KBM-7 (cell line): ENCODE data around the gene ANKRD1.

Experiments used
- DNase-seq: peaks from one replicate; pipeline ENCODE4 v3.0.0-alpha.2; 2015
- in situ Hi-C: fragments of 300-500 bp; cut with MboI; formaldehyde crosslinking; loops from 2 replicates; pipeline ENCODE4 v1.14.3; 2020; ENCODE audit warnings: low sequenced_read_pairs, low pct_unique_long_range_greater_than_20kb, mixed read lengths

ANKRD1 gene

DNA sequence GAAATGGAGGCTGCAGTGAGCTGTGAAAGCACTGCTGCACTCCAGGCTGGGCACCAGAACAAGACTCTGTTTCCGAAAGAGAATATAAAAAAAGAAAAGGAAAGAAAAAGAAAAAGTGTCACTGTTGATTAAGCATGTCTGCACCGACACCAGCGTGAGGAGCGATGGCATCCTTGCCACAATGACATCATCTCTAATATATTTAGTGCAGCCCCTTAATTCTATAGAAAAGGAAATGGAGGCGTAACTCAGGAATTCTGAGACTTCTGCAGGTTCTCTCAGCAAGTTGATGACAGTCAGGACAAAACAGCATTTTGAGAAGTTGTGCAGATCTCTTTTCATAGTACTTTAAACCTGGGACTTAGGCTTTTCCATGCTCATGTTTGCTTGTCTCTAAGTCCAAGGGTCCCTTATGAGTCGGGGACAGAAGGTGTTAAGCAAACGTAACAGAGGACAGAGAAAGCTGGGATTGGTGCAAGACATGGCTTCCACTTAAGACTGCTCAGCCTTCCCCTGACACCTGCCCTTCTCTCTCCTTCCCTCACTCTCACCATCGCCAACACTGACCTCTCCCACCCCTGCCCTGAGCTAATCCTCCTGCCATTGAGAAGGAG, 16.9 kb upstream of the ANKRD1 start:
- no peak for DNase-seq
- in situ Hi-C loops: no loop called here

DNA sequence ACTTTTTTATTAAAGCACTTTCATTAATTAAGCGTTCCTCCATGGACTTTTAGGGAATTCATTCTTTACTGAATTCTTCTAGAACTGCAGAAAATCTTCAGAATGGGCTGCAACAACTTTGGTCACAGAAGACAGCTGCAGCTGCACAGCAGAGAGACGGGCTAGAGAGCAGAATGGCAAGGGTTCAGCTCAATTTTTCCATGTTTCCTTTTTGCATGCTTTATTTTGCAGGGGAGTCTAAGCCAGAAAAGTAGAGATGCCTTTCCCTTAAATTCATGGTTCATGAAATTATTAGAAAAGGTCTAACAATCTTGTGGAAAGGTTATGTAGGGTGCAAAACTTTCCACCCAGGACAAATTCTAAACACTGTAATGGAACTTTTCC, 15.4 kb upstream of the ANKRD1 start:
- in situ Hi-C loops: no loop called here
- DNase-seq: no peak

DNA sequence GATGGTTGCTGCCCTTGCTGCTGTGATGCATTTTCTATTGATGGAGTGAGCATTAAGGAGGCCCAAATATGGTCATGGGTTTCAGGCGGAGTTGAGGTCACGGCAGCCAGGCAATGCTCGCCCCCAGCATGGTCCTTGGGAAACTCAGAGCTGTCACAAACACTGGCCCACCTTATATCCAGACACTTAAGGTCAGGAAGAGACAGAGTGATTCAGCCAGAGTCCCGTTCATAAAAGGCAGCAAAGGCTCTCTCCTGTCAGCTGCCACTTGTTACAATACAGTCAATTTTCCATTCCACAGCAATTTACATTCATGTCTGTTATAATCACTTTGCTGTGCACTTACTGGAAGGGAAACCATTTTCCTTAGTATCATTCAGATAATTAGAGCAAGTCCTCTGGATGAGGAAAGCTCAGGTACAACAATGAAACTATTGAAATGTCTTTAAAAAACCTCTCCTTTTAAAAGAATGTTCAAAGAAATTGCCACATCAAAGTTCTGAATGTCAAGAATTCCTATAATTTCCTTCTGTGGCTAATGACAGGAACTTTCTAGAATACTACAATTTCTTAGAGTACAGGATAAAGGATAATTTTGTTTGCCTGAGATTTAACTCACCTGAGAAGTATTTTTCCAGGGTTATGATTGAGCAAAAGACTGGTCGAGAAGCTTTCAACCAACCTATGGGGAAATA, 14.8 kb upstream of the ANKRD1 start:
- in situ Hi-C loops: no loop called here
- no peak for DNase-seq

DNA sequence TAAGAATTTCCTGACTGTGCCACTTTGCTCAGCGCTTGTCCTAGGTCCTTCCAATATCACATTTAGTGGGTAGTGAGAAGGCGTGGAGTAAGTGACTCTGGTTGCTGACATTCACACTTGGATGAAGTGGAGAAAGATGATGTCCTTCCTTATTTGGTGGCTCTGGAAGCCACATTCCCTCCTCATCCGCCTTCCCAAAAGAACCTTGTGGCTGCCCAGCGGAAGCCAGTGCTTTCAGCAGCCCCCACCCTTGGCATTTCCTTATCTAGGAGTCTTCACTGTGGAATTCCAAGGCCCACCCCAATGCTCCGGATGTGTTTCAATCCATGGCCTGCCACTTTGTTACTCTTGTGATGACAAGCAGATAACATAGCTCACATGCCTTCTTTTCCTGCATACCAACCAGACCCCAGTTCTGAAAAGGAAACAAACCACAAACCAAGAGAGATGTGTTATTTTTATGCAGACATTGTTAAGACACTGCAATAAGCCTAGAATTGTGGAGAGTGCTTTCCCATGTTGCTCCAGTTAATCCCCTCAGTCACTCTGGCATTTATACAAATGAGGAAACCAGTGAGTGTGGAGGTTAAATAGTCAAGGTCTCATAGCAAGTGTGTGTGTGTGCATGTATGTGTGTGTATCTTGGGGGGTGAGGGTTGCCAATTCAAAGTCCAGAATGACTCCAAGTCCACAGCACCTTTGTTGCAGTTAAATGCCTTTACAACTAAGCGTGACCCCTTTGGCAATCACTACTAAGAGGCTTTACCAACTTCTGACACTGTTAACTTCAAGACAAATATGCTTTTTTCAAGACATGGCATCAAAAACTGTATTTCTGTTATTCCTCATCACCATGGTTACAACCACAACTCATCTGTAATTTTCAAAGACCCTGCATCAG, 10.3 kb upstream of the ANKRD1 start:
- in situ Hi-C loops: no loop called here
- DNase-seq: no peak

DNA sequence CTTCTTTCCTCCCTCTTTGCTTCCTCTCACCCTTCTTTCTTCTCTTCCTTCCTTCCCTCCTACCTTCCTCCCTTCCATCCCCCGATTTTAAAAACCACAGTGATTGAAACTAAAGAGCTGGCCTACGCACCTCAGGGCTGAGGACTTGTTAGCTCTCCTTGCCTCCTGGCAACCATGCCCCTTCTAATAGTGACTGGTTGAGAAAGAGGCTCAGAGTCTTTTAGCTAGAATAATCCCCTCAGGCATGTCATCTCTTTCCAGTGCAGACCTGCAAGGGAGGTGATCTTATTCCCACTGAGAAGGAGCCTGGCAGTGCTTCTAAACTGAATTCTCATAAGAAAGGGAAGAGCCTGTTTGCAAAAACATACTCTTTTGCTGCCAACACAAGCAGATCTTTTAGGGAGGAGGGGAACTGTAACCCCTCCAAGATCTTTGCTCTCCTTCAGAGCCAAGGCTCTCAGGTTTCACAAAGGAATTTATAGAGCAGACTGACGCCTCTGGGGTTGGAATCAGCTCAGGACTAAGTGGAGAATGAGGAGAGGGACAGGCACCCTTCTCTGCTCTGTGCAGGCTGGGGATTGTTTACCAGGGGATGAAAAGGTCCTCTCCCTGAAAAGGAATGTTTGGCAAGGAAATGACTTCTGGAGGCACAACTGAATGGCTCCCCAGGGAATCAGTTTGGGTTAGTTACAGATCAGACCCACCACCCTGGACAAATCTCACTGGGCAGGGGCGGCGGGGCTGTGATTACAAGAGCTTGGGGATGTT, 9.4 kb upstream of the ANKRD1 start:
- DNase-seq: no peak
- in situ Hi-C loops: no loop called here

DNA sequence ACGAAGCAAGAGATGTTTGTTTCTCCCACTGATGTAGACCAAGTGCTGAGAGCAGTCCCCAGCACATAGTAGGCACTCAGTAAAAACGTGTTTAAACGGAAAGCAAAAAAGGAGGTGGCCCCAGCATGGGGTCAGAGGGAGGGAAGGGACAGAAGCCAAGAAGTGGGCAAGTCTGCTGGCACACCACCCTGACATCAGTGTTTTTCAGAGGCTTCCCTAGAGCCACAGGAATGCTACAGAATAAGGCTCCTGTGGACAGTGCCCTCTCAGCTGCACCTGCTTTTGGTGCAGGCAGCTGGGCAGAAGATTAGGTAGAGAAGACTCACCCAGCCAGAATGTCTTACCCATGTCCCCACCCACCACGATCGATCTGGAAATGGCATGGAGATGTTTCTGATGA, 8.3 kb upstream of the ANKRD1 start:
- in situ Hi-C loops: no loop called here
- no peak for DNase-seq

DNA sequence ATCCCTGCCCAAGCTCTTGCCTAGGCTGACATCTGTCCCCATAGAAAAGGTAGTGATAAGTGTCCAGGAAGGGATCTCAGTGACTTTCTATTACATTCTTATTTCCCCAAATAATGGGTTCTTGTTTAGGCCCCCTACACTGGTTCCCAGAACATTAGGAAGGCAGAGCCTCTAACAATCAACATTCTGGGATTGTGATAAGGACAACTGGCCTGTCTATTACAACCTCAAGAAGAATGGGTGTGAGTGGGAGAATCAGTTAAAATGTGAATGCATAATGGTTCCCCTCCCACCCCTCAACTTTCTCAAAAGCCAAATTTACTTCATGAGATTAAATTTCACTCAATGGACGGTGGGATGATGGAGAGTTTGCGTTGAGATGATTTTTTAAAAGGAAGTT, 6.4 kb upstream of the ANKRD1 start:
- in situ Hi-C loops: no loop called here
- DNase-seq: no peak

DNA sequence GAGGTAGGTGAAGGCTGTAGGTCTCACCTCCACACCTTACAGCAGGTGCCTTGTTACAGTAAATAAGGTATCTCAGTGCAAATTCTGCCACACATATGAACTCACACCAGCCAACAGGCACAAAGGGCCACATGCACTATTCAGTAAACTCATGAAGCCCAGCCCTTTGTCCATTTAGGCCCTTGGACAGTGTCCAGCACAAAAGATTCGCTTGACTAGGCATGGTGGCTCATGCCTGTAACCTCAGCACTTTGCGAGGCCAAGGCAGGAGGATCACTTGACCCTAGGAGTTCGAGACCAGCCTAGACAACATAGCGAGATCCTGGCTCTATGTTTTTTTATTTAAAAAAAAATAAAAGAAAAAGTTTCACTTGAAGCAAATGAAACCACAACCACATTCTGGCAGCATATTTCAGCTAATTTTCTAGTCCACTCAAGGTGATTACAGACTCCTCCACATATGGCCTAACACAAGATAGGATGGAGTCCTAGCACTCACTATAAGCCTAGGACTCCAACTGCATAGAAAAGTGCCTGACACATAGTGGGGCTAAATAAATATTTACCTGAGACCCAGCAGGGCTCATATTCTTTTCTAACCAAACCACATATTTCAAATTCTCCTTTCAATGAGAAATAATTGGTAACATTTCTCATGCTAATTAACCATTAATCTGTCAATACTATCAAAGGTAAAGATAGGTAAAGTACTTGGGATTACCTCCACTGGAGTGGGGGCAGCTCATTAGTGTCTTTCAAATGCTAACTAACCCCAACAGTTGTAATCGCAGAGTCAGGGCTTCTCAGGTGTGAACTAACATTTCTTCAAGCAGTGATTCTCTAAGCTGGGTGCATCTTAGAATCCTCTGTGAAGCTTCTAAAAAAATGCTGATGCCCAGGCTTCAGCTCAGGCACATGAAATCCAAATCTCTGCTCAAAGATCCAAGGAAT, 4.5 kb upstream of the ANKRD1 start:
- DNase-seq: no peak
- in situ Hi-C loops: no loop called here

DNA sequence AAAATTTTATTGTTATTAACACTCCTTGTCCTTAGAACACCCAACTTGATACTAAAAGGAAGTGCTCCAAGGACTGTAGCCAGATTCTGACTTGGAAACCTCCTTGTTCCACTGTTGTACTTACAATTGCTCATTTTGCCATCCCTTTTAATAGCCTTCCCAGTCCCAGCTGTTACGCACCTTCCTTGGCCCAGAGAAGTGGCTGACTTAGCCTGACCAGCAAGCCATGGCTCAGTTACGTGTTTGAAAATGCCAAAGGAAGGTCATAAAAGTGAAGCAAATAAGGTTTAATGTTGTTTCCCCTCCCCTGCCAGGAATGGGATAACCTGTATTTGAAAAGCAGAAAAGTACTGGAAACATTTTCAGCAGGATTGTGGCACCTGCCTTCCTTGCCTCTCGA, 3.7 kb upstream of the ANKRD1 start:
- DNase-seq: no peak
- in situ Hi-C loops: no loop called here

DNA sequence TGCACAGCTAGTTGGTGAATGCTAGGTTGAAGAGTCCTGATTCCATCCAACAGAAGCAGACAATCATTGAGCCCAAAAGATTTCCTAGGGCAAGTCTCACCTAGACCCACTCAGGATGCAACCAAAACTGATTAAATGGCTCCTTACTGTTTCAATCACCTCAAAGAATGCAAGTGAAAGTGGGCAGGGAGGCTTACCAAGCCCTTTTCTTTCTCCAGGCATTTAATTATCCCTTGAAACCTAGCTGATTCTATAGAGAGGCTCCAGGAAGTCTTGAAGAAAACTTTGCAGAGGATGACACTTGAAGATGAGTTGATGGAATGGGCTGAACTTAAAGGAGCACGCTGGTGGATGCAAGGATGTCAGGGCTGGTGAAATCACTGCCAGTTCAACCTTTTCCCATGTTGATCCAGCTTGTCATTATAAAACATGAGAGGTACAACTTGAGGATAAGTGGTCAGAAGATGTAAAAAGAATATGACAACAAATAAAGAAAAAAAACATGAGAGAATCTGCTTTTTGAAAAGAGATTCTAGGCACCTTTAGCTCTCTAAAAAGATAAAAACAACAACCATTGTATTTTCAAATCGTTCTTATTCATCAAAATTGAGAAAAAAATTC, 2.3 kb upstream of the ANKRD1 start:
- DNase-seq: no peak
- in situ Hi-C loops: no loop called here

DNA sequence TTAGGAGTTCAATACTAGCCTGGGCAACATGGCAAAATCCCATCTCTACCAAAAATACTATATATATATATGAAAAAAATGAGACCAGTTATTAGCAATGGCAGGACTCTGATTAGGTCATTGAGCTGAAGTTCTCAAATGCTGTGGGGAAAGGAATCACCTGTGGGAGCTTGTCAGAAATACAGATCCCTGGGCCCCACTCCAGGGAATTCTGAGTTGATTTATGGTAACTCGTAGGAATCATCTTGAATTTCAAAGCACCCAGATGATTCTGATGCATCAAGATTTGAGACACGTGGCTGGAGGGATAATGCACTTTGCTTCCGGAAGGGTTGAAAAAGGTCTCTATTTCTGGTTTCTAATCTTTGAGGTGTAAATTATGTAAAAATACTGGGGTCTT, 1.0 kb upstream of the ANKRD1 start:
- in situ Hi-C loops: no loop called here
- no peak for DNase-seq

DNA sequence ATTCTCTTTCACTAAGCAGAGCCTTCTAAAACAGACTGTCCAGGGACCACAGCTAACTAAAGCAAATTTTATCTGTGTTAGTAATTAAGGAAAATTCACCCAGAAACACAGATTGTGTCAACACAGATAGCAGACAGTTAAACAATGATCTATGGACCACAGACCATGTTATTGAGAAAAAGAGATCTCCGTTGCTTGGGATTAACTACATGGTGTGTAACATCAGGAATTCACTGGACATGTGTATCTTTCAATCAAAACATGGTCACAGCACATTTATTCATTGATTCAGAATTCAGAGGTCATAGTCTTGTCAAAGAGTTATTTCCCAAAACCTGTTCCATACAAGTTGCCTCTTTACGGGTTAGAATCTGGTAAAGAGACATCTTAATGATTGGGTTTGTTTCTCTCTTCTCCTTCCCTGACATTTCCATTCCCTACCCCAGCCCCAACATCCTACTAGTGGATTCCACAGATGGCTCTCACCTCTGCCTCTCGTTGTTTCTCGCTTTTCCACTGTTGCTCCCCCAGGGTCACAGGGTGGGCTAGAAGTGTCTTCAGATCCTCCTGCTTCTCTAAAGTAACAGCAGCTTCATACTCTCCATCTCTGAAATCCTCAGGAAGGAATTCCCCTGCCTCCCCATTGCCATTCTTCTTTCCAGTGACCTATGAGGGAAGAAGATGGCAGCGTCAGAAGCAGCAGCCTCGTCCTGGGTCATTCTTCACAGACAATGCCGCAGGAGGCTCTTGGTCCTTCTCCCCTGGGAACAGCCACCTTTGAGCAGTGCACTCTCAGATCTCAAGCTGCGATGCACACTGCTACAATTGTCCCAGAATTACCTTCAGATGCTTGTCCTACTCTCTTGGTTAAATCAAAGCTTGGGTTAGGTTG, 958 bp downstream of the ANKRD1 start:
- no peak for DNase-seq
- in situ Hi-C loops: no loop called here

DNA sequence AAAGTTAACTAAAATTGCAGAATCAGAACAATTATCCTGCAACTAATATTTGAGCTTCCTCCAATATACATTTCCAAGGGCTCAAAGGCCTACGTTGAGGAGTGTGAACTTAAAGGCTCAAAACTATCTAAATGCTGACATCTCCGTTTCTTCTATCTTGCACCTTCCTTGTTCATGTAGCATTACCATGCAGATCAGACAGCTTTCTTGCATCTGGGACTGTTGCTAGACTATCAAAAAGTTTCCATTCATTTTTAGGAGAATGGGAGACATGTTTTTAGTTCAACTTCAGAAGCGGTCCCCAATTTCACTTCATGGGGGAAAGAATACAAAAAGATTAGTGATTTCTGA, 2.9 kb downstream of the ANKRD1 start:
- no peak for DNase-seq
- in situ Hi-C loops: no loop called here

DNA sequence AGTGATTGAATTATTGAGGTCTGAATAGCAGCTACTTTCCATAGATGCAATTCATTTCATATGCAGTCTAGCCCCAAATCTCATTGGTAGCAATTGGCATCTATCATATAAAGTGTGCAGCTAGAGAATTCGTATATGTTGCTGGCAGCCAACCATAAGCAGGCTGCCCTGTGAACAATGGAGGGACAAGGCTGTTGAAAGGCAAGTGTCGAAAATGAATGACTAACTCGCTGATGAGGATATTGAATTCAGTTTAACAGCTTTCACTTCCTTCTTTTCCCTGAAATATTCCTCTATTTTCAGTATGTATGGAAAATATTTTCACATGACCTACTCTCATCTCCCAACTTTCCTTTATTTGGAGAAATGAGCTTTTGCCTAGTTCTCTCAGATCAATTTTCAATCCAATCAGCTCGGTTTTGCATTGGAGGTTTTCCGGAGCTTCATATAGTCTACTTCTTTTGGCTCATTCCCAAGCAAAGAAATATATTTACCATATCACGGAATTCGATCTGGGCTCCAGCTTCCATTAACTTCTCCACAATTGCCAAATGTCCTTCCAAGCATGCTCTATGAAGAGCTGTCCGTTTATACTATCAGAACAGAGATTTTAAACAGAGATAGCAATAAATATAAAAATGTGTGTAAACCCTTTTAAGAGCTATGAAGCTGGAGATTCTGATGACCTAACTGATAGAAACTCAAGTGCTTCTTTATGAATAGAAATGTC, 3.5 kb downstream of the ANKRD1 start:
- DNase-seq: no peak
- in situ Hi-C loops: no loop called here

DNA sequence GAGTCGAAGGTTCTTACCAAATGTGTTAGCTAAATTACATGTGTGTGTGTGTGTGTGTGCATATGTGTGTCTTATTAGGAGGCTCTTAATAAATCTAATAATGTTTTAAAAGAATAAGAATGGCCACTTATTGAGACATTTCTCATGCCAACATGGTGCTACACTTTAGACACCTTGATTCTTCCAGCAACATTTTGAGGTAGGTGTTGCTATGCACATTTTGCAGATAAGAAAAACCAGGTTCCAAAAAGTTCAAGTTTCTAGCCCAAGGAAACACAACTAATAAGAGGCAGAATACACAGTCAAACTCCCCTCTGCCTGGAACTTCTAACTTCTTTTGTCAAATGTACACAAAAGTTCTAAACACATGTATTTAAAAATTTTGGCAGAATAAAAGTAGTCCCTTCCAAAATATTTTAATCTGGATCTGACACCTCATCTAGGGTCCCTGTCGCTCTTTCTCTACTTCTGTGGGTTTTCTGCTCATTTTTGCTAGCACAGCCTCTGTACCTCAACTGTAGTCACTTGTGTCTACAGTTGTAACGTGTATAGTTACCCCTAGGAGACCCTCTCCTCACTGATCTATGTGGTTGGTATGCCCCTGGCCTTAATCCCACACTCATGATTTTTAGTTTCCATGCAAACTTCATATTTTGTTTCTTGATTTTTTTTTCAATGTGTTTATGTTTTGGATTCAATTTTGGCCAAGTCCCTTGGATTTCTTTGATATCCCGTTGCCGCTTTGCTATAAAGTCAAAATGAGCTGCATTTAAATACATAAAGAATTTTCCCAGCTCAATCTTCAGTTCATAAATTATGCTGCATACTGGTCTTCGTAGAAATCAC, 4.3 kb downstream of the ANKRD1 start:
- in situ Hi-C loops: no loop called here

DNA sequence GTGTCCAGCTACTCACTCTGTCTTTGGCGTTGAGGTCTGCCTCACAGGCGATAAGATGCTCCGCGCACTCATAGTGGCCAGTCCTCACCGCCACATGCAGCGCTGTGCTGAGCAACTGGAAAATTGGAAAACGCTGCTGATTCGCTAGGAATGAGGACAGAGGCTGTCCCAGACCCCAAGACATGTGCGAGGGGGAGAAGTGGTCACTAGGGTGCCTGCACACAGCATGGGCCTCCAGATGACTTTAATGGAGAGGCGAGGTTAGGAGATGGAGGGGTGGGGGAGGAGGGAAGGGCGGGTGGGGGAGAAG, 5.2 kb downstream of the ANKRD1 start:
- no peak for DNase-seq
- in situ Hi-C loops: no loop called here

More for the DNA sequence above, 4.3 kb downstream of the ANKRD1 start:
- DNase-seq: no peak
